ENCODE measurements around the gene MPZL3.
"Not testable (repeated sequence)": the region's sequence is repeated elsewhere in the genome, so short reads cannot be mapped to it uniquely, and the experiment has no call there.

The MPZL3 gene

GRCh38 chr11:118210323-118210722 is 41.8 kb downstream of the MPZL3 start:
- DNase-seq, result no peak

GRCh38 chr11:118209033-118209432 is 43.1 kb downstream of the MPZL3 start:
- DNase-seq, result no peak

- DNase-seq, result no peak
Observed at GRCh38 chr11:118207079-118207478, 45.1 kb downstream of the MPZL3 start.

- DNase-seq, result no peak
Observed at GRCh38 chr11:118206391-118207031, 45.7 kb downstream of the MPZL3 start.

- DNase-seq, result no peak
Observed at GRCh38 chr11:118205606-118206378, 46.4 kb downstream of the MPZL3 start.

GRCh38 chr11:118202599-118203422 is 49.4 kb downstream of the MPZL3 start:
- no peak for DNase-seq

GRCh38 chr11:118201966-118202365 is 50.2 kb downstream of the MPZL3 start:
- DNase-seq, result no peak

GRCh38 chr11:118200901-118201680 is 51.1 kb downstream of the MPZL3 start:
- no peak for DNase-seq

- DNase-seq, result no peak
Observed at GRCh38 chr11:118200497-118200896, 51.7 kb downstream of the MPZL3 start.

GRCh38 chr11:118199135-118199534 is 53.0 kb downstream of the MPZL3 start:
- no peak for DNase-seq

GRCh38 chr11:118198370-118198769 is 53.8 kb downstream of the MPZL3 start:
- DNase-seq, result peak; percentile 62

- peak; percentile 57 for DNase-seq
Observed at GRCh38 chr11:118194835-118195627, 57.1 kb downstream of the MPZL3 start.

GRCh38 chr11:118193910-118194566 is 58.1 kb downstream of the MPZL3 start:
- no peak for DNase-seq

GRCh38 chr11:118192817-118193216 is 59.3 kb downstream of the MPZL3 start:
- DNase-seq, result not testable (repeated sequence)

GRCh38 chr11:118190942-118191506 is 61.1 kb downstream of the MPZL3 start:
- not testable (repeated sequence) for DNase-seq

- no peak for DNase-seq
Observed at GRCh38 chr11:118186346-118187107, 65.6 kb downstream of the MPZL3 start.

GRCh38 chr11:118184784-118185579 is 67.2 kb downstream of the MPZL3 start:
- no peak for DNase-seq

- not testable (repeated sequence) for DNase-seq
Observed at GRCh38 chr11:118183691-118184090, 68.5 kb downstream of the MPZL3 start.

- DNase-seq, result no peak
Observed at GRCh38 chr11:118180300-118180703, 71.9 kb downstream of the MPZL3 start.

All from NCI-H146 (cell line).